Activated CD8-positive, alpha-beta memory T cell treated with anti-CD3 and anti-CD28 coated beads for 48 hours (primary cell): Measurements from ENCODE around the gene PRR5L.

ENCODE experiments used
- DNase-seq, 3 experiments: peaks; one replicate each; pipeline ENCODE4 v3.0.0-alpha.2; 2020; ENCODE audit warnings: low read depth in 2 of 3, low spot score in 2 of 3

The PRR5L gene

GRCh38 chr11:36432738-36433137 is 136.7 kb downstream of the PRR5L start:
- DNase-seq: no peak

DNA sequence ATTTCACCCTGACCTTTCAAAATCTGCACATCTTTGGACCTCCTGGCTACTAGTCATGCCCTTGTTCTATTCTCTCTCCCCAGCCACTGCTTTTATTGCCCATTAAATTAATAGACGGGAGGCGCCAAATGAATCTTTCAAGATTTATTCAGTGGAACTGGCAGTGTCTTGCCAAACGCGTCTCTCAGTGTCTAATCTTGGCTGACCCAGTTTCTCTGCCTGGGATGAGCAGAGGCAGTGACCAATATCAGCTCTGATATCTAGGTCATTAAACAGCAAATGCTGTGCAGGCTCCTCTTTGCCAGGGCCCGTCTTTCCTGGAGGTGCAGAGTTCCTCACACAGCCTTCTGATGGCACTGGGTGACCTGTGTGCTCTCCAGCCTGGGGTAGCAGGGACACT is 140.0 kb downstream of the PRR5L start:
- no peak for DNase-seq

GRCh38 chr11:36436589-36436988 is 140.5 kb downstream of the PRR5L start:
- no peak for DNase-seq

- DNase-seq: no peak
Measured at GRCh38 chr11:36437413-36437812, 141.3 kb downstream of the PRR5L start.

DNA sequence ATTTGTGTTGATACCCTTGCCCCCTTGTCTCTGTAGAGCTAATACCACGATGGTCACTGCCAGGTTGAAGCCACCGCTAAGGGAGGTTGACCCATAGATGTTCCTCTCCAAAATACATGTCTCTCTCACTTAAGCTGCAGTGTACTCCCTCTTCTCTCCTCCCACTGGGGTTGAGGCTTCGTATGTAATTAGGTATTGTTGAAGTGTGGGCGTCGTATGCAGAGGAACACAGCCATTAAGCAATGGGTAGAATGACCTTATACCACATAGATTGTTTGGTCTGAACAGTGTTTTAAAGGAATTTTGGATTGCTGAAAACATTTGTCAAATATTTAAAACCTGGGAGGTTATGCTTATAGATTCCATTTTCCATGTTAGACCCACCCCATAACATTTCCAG is 142.0 kb downstream of the PRR5L start:
- DNase-seq: no peak

DNA sequence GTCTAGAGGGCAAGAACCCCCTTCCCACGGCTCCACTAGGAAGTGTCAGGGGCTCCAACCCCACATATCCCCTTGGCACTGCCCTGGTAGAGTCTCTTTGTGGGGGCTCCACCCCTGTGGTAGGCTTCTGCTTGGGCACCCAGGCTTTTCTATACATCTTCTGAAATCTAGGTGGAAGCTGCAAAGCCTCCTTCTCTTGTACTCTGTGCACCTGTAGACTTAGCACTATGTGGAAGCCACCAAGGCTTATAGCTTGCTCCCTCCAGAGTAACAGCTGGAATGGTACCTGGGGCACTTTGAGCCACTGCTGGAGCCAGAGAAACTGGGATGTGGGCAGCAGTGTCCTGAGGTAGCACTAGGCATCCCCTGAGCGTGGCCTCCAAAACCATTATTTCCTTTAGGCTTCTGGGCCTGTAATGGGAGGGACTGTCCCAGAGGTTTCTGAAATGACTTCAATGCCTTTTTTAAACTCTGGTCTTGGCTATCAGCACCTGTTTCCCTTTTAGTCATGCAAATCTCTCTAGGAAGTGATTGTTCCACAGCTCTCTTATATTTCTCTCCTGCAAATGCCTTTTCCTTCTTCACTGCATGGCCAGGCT is 145.6 kb downstream of the PRR5L start:
- DNase-seq: no peak

DNA sequence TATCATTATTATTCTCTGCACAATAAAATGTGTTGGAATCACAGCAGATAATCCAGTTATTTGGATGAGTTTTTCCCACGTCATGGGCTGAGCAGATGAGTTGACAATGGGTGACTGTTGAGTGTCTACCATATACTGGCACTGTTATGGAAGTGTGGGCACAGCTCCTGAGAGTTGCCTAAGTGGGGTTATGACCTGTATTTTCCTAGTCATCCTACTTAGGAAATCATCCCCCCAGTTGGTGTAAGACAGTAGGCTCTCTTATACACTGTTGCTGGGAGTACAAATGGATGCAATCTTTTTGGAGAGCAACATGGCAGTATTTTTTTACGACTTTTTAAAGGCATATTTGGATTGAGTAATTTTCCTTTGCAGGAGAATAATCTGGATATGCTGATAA is 147.6 kb downstream of the PRR5L start:
- no peak for DNase-seq

GRCh38 chr11:36446135-36446534 is 150.0 kb downstream of the PRR5L start:
- DNase-seq: no peak

- no peak for DNase-seq
Measured at GRCh38 chr11:36447514-36447913, 151.4 kb downstream of the PRR5L start.

GRCh38 chr11:36447947-36448346 is 151.9 kb downstream of the PRR5L start:
- no peak for DNase-seq

- DNase-seq: no peak
Measured at GRCh38 chr11:36449561-36450096, 153.5 kb downstream of the PRR5L start.

DNA sequence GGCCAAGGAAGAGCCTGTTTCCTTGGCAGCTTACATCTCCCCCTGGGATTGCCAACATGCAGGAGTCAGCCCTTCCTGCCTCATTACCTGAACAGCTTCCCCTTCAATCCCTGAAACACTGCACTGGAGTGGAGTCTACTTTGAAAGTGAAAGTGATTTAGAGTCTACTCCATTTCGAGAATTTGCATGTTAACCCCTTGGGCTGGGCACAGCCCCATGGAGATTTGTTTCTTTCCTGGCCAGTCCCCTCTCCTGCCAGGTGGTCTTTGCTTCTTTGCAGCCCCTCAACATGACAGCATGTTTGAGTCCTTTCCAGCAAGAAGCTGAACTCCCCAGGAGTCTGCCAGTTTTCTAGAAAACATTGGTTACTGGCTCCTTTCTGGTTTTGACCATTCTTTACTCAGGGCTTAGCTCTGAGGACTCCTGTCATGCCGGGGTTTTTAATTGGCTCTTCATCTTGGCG is 154.1 kb downstream of the PRR5L start:
- no peak for DNase-seq

GRCh38 chr11:36451045-36451444 is 155.0 kb downstream of the PRR5L start:
- DNase-seq: no peak

GRCh38 chr11:36451681-36452080 is 155.6 kb downstream of the PRR5L start:
- DNase-seq: no peak

GRCh38 chr11:36452236-36452940 is 156.3 kb downstream of the PRR5L start:
- no peak for DNase-seq

DNA sequence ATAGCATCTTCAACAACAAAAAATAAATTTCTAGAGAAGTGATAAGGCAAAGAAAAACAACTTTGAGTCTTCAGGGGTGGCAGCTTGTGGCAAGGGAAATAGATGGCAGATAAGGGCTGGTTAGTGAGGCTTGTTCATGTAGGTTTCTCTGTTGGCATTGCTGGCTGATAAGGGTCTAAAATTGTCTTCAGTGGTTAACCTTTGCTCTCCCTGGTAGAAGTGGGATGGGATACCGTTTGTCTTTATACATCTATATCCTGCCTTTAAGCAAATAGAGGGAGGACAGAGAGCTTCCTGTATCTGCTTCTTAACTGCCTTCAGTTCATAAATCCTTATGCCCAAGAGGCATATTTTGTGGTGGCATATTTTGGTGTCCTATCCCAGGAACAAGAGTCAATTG is 156.9 kb downstream of the PRR5L start:
- no peak for DNase-seq

DNA sequence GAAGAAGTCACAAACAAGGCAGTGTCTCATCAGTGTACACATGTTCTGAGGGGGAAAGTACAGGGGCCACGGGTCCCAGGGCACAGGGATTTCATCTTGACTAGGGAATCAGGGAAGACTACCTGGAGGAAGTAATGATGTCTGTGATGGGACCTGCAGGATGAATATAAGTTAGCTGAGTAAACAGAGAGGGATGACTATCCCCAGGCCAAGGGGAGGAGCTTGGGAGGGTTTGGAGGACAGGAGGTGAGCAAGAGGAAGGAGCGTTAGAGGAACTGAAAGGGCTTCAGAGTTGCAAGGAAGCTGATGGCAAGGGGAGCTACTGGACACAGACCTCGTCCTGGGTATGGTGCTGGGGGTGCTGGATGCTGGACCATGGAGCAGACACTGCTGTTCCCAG is 157.6 kb downstream of the PRR5L start:
- DNase-seq: no peak

DNA sequence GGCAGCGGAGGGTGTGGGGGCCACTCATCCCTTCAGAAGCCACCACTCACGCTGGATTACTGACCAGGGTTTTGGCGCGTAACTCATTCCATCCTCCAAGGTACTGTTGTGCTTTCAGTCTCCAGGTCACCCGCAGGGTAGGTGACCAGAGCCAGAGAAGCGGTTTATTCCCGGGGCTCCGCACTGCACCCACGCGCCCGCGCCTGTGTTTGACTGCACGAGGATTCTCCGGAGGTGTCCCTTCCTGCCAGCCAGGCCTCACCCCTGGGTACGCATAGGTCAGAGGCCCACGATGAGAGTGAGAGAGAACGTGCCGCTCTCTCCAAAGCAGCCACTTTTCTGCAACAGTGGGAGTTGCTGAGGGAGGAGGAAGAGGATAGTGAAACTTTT is 158.5 kb downstream of the PRR5L start:
- DNase-seq: no peak

DNA sequence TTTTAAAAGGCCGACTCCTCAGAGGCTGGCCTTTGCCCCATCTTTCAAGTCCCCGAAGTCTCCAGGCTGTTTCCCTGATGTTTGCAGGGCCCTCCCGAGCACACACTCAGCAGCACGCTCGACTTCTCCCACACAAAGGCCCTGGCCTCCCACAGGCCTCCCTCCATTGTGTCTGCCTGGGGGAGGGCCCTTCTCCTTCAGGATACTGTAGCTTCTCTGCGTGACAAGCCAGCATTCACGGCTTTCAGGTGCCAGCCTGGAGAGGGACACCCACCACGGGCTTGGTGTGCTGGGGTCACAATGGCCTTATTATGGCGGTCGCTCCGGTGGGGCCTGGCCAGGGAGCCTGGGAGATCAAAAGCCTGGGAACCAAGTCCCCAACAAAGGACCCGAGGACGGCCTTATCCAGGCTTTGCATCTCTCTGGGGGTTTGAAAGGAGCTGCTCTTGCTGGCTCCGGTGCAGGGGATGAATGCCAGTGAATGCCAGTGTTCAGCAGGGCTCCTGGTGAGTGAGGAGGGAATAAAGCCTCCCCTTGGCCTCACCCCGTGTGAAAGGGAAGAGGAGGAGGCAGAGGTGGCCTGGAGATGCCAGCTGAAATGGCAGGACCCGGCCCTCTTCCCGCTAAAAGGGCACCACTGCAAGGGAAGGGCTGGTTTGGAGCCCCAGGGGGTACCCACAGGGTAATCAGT is 159.0 kb downstream of the PRR5L start:
- DNase-seq: no peak

DNA sequence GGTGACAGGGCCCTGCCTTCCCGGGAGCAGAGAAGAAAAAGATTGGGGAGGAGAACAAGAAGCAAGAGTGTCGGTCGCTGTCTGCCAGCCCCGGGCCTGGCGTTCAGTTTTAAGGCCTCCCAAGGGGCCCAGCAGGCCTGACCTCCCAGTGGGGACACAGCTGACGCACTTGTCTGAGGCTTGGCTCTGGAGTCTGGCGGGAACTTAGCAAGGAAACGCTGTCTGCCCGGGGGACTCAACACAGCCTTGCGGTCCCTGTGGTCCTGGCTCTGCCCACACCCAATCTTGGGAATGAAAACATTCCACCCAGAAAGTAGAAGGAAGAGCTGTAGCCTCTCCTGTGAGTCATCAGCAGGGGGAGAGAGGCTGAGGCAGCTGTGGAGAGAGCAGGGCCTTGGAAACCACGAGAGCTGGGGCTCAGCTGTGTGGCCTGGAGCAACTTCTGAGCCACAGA is 159.6 kb downstream of the PRR5L start:
- DNase-seq: no peak

- no peak for DNase-seq
Measured at GRCh38 chr11:36456156-36456555, 160.1 kb downstream of the PRR5L start.
